ENCODE measurements around the gene CPA4.

DNA sequence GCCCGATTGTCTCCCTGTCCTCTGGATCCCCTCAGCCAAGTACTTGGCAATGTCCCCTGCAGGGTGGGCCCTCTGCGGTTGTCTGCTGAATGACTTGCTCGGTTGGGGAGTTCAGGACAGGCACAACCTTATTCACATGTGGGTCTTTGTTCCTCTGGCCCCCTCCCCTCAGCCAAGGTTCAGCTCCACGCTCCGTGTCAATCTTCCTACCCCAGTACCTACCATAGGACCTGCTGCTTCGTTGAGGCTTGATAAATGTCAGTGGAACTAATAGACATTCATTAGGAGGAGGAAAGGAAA, 58.8 kb downstream of the CPA4 start:
- no peak for TF ChIP-seq EGR1 (IDR thresholded peaks at IDR 0.05; ENCODE audit: low read depth in 2 of 2)
- TF ChIP-seq, protein P1, sequence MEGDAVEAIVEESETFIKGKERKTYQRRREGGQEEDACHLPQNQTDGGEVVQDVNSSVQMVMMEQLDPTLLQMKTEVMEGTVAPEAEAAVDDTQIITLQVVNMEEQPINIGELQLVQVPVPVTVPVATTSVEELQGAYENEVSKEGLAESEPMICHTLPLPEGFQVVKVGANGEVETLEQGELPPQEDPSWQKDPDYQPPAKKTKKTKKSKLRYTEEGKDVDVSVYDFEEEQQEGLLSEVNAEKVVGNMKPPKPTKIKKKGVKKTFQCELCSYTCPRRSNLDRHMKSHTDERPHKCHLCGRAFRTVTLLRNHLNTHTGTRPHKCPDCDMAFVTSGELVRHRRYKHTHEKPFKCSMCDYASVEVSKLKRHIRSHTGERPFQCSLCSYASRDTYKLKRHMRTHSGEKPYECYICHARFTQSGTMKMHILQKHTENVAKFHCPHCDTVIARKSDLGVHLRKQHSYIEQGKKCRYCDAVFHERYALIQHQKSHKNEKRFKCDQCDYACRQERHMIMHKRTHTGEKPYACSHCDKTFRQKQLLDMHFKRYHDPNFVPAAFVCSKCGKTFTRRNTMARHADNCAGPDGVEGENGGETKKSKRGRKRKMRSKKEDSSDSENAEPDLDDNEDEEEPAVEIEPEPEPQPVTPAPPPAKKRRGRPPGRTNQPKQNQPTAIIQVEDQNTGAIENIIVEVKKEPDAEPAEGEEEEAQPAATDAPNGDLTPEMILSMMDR (IDR thresholded peaks at IDR 0.05; ENCODE audit: low read depth, low read length, missing input control) = no peak
- TF ChIP-seq, protein P2, sequence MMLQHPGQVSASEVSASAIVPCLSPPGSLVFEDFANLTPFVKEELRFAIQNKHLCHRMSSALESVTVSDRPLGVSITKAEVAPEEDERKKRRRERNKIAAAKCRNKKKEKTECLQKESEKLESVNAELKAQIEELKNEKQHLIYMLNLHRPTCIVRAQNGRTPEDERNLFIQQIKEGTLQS (IDR thresholded peaks at IDR 0.05) = no peak
- TF ChIP-seq GABPA (IDR thresholded peaks at IDR 0.05 in 1 of 2, conservative IDR thresholded peaks at IDR 0.05 in 1 of 2) = no peak
- TF ChIP-seq SP1 (IDR thresholded peaks at IDR 0.05) = no peak
- TF ChIP-seq RAD21 (IDR thresholded peaks at IDR 0.05) = no peak
- TF ChIP-seq, protein P3, sequence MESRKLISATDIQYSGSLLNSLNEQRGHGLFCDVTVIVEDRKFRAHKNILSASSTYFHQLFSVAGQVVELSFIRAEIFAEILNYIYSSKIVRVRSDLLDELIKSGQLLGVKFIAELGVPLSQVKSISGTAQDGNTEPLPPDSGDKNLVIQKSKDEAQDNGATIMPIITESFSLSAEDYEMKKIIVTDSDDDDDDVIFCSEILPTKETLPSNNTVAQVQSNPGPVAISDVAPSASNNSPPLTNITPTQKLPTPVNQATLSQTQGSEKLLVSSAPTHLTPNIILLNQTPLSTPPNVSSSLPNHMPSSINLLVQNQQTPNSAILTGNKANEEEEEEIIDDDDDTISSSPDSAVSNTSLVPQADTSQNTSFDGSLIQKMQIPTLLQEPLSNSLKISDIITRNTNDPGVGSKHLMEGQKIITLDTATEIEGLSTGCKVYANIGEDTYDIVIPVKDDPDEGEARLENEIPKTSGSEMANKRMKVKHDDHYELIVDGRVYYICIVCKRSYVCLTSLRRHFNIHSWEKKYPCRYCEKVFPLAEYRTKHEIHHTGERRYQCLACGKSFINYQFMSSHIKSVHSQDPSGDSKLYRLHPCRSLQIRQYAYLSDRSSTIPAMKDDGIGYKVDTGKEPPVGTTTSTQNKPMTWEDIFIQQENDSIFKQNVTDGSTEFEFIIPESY (IDR thresholded peaks at IDR 0.05) = no peak
- no peak for TF ChIP-seq NR2F2 (IDR thresholded peaks at IDR 0.05)
- TF ChIP-seq HNF4A (conservative IDR thresholded peaks at IDR 0.05) = no peak
- TF ChIP-seq JUND (IDR thresholded peaks at IDR 0.05) = no peak
- TF ChIP-seq YY1 (IDR thresholded peaks at IDR 0.05) = no peak
- TF ChIP-seq, protein P4, sequence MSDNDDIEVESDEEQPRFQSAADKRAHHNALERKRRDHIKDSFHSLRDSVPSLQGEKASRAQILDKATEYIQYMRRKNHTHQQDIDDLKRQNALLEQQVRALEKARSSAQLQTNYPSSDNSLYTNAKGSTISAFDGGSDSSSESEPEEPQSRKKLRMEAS (IDR thresholded peaks at IDR 0.05) = no peak
- TF ChIP-seq, protein P5, sequence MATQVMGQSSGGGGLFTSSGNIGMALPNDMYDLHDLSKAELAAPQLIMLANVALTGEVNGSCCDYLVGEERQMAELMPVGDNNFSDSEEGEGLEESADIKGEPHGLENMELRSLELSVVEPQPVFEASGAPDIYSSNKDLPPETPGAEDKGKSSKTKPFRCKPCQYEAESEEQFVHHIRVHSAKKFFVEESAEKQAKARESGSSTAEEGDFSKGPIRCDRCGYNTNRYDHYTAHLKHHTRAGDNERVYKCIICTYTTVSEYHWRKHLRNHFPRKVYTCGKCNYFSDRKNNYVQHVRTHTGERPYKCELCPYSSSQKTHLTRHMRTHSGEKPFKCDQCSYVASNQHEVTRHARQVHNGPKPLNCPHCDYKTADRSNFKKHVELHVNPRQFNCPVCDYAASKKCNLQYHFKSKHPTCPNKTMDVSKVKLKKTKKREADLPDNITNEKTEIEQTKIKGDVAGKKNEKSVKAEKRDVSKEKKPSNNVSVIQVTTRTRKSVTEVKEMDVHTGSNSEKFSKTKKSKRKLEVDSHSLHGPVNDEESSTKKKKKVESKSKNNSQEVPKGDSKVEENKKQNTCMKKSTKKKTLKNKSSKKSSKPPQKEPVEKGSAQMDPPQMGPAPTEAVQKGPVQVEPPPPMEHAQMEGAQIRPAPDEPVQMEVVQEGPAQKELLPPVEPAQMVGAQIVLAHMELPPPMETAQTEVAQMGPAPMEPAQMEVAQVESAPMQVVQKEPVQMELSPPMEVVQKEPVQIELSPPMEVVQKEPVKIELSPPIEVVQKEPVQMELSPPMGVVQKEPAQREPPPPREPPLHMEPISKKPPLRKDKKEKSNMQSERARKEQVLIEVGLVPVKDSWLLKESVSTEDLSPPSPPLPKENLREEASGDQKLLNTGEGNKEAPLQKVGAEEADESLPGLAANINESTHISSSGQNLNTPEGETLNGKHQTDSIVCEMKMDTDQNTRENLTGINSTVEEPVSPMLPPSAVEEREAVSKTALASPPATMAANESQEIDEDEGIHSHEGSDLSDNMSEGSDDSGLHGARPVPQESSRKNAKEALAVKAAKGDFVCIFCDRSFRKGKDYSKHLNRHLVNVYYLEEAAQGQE (IDR thresholded peaks at IDR 0.05) = no peak

Data from liver (tissue), 3 donors.